B cell (primary cell): ENCODE data around the gene PSD4. TPM values are rescaled to one million over a fixed set of nuclear protein-coding genes. Genes with fewer than 3 reads are reported as not detected.
A peak's percentile ranks its signal among the peaks of the same experiment; 100 is the strongest.

Source experiments
- ATAC-seq: fragments of 200-7000 bp; cut with Tn5 transposase; one replicate; pipeline ENCODE4 v1.10.0; 2021; ENCODE audit warnings: low read depth, mild to moderate bottlenecking, moderate number of reproducible peaks, moderate library complexity
- CTCF ChIA-PET: fragments of 350-600 bp; sonication (Branson Sonifier 250); formaldehyde crosslinking; loops from one replicate; lab custom pipeline; 2021; ENCODE audit warnings: antibody characterized with exemption, inconsistent platforms; lab: Charles Lee
- POLR2A ChIA-PET: fragments of 350-600 bp; sonication (Branson Sonifier 250); formaldehyde crosslinking; loops from one replicate; lab custom pipeline; 2021; ENCODE audit warnings: antibody characterized with exemption; lab: Charles Lee
- DNase-seq: peaks from one replicate; pipeline ENCODE4 v3.0.0; 2013
- H2AFZ ChIP-seq: 2 replicates; pipeline ENCODE4 v1.6.1; 2012; ENCODE audit warnings: mild to moderate bottlenecking, low read depth, low read length; ENCODE audit not compliant: insufficient read depth, poor library complexity, severe bottlenecking
- H3K27ac ChIP-seq, 2 donors: 1 replicate in 1 of 2; 2 replicates in 1 of 2; pipeline ENCODE4 v1.5.1; 2012 to 2013; ENCODE audit warnings: low read length in 2 of 2, mild to moderate bottlenecking in 2 of 2, moderate library complexity in 1 of 2
- H3K27me3 ChIP-seq, 4 experiments: fragments of 200-600 bp in 1 of 4; sonication (generic) in 1 of 4; replicated peaks in 1 of 4; 1 replicate in 2 of 4; 2 replicates in 2 of 4; pipeline versions ENCODE4 v1.6.1 to v1.7.0; 2013 to 2016; ENCODE audit warnings: low read length in 3 of 4, mild to moderate bottlenecking in 2 of 4, mixed read lengths in 1 of 4, moderate library complexity in 1 of 4; ENCODE audit not compliant: insufficient read depth in 4 of 4, control insufficient read depth in 3 of 4; ENCODE audit errors: control extremely low read depth in 1 of 4
- H3K36me3 ChIP-seq, 2 experiments: replicated peaks in 1 of 2; 1 replicate in 1 of 2; 2 replicates in 1 of 2; pipeline versions ENCODE4 v1.6.1 to v1.7.1; 2013; ENCODE audit warnings: low read length in 1 of 2; ENCODE audit not compliant: insufficient read depth in 2 of 2, control insufficient read depth in 1 of 2; ENCODE audit errors: control extremely low read depth in 1 of 2, extremely low read depth in 1 of 2
- H3K4me1 ChIP-seq, 2 donors: fragments of 200-600 bp in 1 of 2; sonication (generic) in 1 of 2; 1 replicate in 1 of 2; 2 replicates in 1 of 2; pipeline versions ENCODE4 v1.5.1 to v1.6.1; 2013 to 2017; ENCODE audit warnings: low read length in 2 of 2; ENCODE audit not compliant: control insufficient read depth in 2 of 2, insufficient read depth in 2 of 2
- H3K4me2 ChIP-seq: replicated peaks from 2 replicates; pipeline ENCODE3; 2012; ENCODE audit warnings: mild to moderate bottlenecking, low read depth, low read length; ENCODE audit not compliant: poor library complexity, severe bottlenecking
- H3K4me3 ChIP-seq, 5 experiments: fragments of 200-600 bp in 1 of 5; sonication (generic) in 1 of 5; 1 replicate in 3 of 5; 2 replicates in 2 of 5; pipeline versions ENCODE4 v1.5.1 to v1.7.0; 2011 to 2016; ENCODE audit warnings: low read length in 4 of 5, mild to moderate bottlenecking in 4 of 5, low read depth in 2 of 5, control low read depth in 1 of 5, moderate library complexity in 1 of 5; ENCODE audit not compliant: insufficient read depth in 1 of 5; ENCODE audit errors: control extremely low read depth in 1 of 5, extremely low read depth in 1 of 5
- H3K79me2 ChIP-seq: fragments of 200-600 bp; sonication (generic); one replicate; pipeline ENCODE4 v1.6.0; 2016; ENCODE audit warnings: low read length; ENCODE audit not compliant: control insufficient read depth, insufficient read depth
- H3K9ac ChIP-seq: fragments of 200-600 bp; sonication (generic); 2 replicates; pipeline ENCODE4 v1.6.1; 2017; ENCODE audit warnings: mild to moderate bottlenecking, low read length, moderate library complexity
- H3K9me3 ChIP-seq, 3 donors: one replicate each; pipeline versions ENCODE4 v1.6.1 to v1.7.1; 2013; ENCODE audit warnings: low read length in 2 of 3; ENCODE audit not compliant: control insufficient read depth in 2 of 3, insufficient read depth in 1 of 3; ENCODE audit errors: control extremely low read depth in 1 of 3
- H4K20me1 ChIP-seq: 2 replicates; pipeline ENCODE4 v1.6.0; 2012; ENCODE audit warnings: mild to moderate bottlenecking, low read length; ENCODE audit not compliant: insufficient read depth, control insufficient read depth, poor library complexity, severe bottlenecking
- H3K27ac Mint-ChIP-seq: one replicate; pipeline ENCODE4 v1.8.0; 2021; ENCODE audit warnings: mixed read lengths
- H3K27me3 Mint-ChIP-seq: one replicate; pipeline ENCODE4 v1.8.0; 2021; ENCODE audit warnings: mixed read lengths
- H3K4me1 Mint-ChIP-seq: one replicate; pipeline ENCODE4 v1.8.0; 2021; ENCODE audit warnings: mixed read lengths
- H3K4me3 Mint-ChIP-seq: one replicate; pipeline ENCODE4 v1.8.0; 2021; ENCODE audit warnings: mixed read lengths
- H3K9me3 Mint-ChIP-seq: one replicate; pipeline ENCODE4 v1.8.0; 2022; ENCODE audit warnings: mixed read lengths; ENCODE audit not compliant: insufficient read depth
- EZH2 ChIP-seq: IDR thresholded peaks from 2 replicates; pipeline ENCODE4 v1.6.1; 2012; ENCODE audit warnings: borderline replicate concordance, low read depth, mild to moderate bottlenecking, moderate library complexity, low read length; ENCODE audit not compliant: insufficient read depth, poor library complexity, severe bottlenecking
- WGBS: methylation state at CpG from one replicate; pipeline ENCODE4 v1.1.5; 2013; ENCODE audit warnings: missing lambda C conversion rate; ENCODE audit not compliant: insufficient coverage; 5-methylcytosine and 5-hydroxymethylcytosine counted together
- intact Hi-C: fragments of 100-400 bp; cut with micrococcal nuclease; formaldehyde crosslinking; loops from one replicate; pipeline ENCODE4 v1.10.0; 2022
- polyA plus RNA-seq: library from polyadenylated mRNA; depleted of rRNA; stranded (reverse); fragments of >200 nt; gene quantifications from 2 replicates; pipeline ENCODE4 v1.2.3, GENCODE V29; 2012
- total RNA-seq, 2 donors: library from RNA; stranded (reverse); fragments of 120-200 nt in 1 of 2; gene quantifications; 1 replicate in 1 of 2; 2 replicates in 1 of 2; pipeline versions ENCODE4 v1.2.3 to v1.2.4, GENCODE V29; 2013 to 2022
- TF ChIP-seq, protein P1 (sequence below): fragments of 200-600 bp; IDR thresholded peaks from one replicate; pipeline ENCODE4 v1.8.0; 2022; ENCODE audit warnings: antibody characterized with exemption, mild to moderate bottlenecking

Gene PSD4
- total and polyA plus RNA-seq, 2 donors (not counting 1 experiment from before 2014, with no cell fraction given): 87.1 to 203 TPM

DNA sequence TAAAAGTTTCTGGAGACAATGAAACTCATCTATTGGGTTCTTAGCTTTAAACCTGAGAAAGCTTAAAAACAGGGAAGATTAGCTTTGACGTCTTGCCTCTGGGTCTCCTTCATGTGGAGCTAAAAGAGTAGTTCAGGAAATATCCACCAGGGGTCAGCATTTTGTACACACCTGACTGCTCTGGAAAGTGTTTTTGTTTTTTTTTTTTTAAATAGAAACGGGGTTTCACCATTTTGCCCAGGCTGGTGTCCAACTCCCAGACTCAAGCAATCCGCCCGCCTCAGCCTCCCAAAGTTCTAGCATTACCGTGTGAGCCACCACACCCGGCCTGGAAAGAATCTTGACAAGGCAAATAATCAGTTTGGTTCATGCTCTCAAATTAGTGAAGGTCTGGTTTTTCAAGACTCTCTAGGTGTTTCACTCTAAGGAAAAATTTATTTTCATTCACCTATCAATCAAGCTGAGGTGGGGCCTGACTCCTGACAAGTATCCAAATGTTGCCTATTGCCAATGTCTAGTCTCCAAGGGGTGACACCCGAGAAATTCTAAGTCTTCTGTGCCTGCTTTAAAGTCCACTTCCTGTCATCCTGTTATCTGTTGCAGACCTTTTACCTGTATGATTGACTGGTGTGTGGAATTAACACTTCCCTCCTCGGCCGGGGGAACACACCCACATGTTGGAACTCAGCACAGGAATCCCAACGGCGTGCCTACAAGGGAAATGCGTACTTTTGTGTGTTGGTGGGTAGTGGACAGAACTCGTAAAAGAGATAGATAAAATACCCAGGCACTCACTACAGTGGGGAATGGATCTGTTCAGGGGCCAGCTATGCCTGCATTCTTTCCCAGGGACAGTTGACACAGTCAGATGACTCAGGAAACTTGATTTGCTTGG lies 35.1 kb upstream of the PSD4 start:
- H4K20me1 ChIP-seq: no peaks in the 10 kb centered on the region
- H3K27ac ChIP-seq: peak overlapping the region in 1 of 2 donors; percentile 24
- CTCF ChIA-PET: interaction anchor here (0.7 to 18.7 kb wide), 44 partner anchors 10 to 302 kb away, joined by 3 to 590 read pairs (median 6); partner anchors contain the start of gene PSD4
- peak overlapping the region; percentile 71 for H3K4me3 Mint-ChIP-seq
- H3K4me1 ChIP-seq: peaks cover 11 to 13% of the 10 kb centered on the region in 2 donors
- intact Hi-C loops: loop anchor here (1.0 to 5.0 kb wide), 6 partner anchors 18 to 252 kb away; partner anchors contain the start of gene PSD4
- peaks cover 27% of the 10 kb centered on the region for H3K79me2 ChIP-seq
- POLR2A ChIA-PET: interaction anchor here (0.6 to 1.6 kb wide), 6 partner anchors 17 to 822 kb away, joined by 3 to 11 read pairs (median 5); partner anchors contain the start of gene PSD4
- H3K9ac ChIP-seq: no peak overlapping the region
- ATAC-seq (peak; percentile 82), DNase-seq (peak; percentile 88)
- no peaks in the 10 kb centered on the region for H3K27me3 Mint-ChIP-seq
- peak overlapping the region; percentile 73 for H3K27ac Mint-ChIP-seq
- H3K27me3 ChIP-seq: no peaks in the 10 kb centered on the region
- H3K4me1 Mint-ChIP-seq: peaks cover 15% of the 10 kb centered on the region
- H2AFZ ChIP-seq: peak overlapping the region; percentile 53
- no peaks in the 10 kb centered on the region for H3K9me3 Mint-ChIP-seq
- H3K4me3 ChIP-seq: peak overlapping the region in 1 of 5 experiments; percentile 19
- peak overlapping the region; percentile 62 for H3K4me2 ChIP-seq
- no peaks in the 10 kb centered on the region for H3K36me3 ChIP-seq
- 67% methylated on average over 1 of the region's 13 CpGs for WGBS
- H3K9me3 ChIP-seq: no peaks in the 10 kb centered on the region
- TF ChIP-seq, protein P1, sequence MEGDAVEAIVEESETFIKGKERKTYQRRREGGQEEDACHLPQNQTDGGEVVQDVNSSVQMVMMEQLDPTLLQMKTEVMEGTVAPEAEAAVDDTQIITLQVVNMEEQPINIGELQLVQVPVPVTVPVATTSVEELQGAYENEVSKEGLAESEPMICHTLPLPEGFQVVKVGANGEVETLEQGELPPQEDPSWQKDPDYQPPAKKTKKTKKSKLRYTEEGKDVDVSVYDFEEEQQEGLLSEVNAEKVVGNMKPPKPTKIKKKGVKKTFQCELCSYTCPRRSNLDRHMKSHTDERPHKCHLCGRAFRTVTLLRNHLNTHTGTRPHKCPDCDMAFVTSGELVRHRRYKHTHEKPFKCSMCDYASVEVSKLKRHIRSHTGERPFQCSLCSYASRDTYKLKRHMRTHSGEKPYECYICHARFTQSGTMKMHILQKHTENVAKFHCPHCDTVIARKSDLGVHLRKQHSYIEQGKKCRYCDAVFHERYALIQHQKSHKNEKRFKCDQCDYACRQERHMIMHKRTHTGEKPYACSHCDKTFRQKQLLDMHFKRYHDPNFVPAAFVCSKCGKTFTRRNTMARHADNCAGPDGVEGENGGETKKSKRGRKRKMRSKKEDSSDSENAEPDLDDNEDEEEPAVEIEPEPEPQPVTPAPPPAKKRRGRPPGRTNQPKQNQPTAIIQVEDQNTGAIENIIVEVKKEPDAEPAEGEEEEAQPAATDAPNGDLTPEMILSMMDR: peak; percentile 86
- TF ChIP-seq EZH2: no peak
